ENCODE data around the gene PTGFRN.
"Not testable (repeated sequence)": the region's sequence is repeated elsewhere in the genome, so short reads cannot be mapped to it uniquely, and the experiment has no call there.

Gene PTGFRN

DNA sequence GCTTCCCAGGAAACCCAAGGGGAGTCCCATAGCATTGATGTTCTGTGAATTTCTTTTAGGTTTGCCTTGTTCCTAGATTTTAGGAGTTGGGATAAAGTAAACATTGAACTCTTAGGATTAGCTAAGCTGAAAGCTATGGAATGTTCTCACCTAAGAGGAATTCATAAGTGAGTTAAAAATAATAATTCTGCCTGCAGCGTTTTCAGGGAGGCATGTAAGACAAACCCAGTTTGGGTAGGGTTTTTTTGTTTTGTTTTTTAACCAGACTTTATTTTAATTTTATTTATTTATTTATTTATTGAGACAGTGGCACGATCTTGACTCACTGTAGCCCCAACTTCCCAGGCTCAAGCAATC is 62.9 kb downstream of the PTGFRN start:
- DNase-seq = no peak

- not testable (repeated sequence) for DNase-seq
Measured at GRCh38 chr1:116980309-116980708, 70.6 kb downstream of the PTGFRN start.

- no peak for DNase-seq
Measured at GRCh38 chr1:116981521-116982037, 71.9 kb downstream of the PTGFRN start.

GRCh38 chr1:116982319-116983004 is 72.7 kb downstream of the PTGFRN start:
- DNase-seq = no peak

- no peak for DNase-seq
Measured at GRCh38 chr1:116983112-116983511, 73.4 kb downstream of the PTGFRN start.

- DNase-seq = no peak
Measured at GRCh38 chr1:116983678-116984077, 74.0 kb downstream of the PTGFRN start.

GRCh38 chr1:116984406-116985160 is 74.9 kb downstream of the PTGFRN start:
- DNase-seq = no peak

DNA sequence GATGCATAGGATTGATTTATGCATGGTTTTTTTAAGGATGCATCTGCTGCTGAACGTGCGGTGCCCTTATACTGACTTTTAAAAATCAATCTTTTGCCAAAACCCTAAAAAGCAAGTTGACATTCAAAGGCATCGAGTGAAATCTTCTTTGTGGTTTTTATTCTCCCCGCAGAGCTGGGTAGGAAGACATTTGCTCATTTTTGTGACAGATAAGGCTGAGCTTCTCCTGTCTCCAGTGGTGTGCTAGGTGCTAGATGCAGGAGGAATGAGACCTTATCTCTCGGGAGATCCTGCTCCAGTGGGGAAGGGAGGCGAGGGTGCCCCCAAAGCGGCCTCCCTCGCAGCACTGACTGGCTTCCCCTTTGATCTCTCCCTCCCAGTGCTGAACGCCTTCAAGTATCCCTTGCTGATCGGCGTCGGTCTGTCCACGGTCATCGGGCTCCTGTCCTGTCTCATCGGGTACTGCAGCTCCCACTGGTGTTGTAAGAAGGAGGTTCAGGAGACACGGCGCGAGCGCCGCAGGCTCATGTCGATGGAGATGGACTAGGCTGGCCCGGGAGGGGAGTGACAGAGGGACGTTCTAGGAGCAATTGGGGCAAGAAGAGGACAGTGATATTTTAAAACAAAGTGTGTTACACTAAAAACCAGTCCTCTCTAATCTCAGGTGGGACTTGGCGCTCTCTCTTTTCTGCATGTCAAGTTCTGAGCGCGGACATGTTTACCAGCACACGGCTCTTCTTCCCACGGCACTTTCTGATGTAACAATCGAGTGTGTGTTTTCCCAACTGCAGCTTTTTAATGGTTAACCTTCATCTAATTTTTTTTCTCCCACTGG is 76.9 kb downstream of the PTGFRN start:
- peak; percentile 46 to 55 for DNase-seq

DNA sequence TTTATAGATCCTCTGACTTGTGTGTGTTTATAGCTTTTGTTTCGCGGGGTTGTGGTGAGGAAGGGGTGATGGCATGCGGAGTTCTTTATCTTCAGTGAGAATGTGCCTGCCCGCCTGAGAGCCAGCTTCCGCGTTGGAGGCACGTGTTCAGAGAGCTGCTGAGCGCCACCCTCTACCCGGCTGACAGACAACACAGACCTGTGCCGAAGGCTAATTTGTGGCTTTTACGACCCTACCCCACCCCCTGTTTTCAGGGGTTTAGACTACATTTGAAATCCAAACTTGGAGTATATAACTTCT is 77.5 kb downstream of the PTGFRN start:
- DNase-seq = peak; percentile 65 to 70

DNA sequence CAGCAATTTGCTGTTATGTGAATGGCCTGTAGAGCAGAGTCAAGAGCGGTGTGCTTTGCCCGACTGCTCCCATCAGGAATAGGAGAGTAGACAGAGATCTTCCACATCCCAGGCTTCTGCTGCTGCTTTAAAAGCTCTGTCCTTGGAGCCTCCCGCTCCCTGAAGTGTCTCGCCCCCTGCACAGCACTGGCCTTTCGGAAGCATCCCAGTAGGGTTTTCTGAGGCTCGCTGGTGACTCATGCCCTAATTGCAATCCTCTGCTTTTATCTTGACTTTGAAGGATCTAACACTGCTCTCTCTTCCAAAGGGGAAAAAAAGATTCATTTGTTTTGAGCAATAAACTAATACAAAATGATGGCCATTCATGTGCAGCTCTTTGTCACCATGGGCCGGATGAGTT is 78.5 kb downstream of the PTGFRN start:
- no peak for DNase-seq

DNA sequence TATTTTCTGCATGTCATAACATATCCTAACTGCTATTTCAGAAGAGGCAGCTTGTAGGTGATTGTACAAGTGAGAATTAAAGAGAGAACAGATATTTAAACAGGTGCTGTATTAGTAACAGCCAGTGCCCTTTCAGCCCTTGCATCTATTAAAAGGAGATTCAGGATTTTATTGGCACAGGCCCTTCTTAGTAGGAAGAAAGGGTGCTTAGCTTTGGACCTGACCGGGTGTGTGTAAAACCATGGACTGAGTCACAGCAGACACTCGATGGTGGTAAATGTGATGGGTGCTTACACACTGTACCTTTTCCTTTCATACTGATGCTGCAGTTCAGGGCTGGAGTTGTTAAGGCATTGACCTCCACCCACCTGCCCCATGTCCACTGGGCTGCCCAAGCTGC is 79.2 kb downstream of the PTGFRN start:
- no peak for DNase-seq

DNA sequence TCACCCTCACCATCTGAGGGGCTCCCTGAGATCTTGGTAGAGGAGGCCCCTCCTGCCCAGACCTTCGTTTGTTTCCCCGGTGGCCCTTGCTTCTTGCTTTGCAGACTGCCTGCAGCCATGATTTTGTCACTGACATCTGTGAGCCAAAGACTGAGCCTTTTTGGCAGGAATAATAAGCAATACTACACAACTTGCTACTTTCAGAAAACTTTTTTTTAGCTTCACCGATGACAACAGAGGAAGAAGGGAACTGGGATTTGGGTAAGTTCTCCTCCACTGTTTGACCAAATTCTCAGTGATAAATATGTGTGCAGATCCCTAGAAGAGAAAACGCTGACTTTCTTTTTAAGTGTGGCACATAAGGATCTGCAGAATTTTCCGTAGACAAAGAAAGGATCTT is 80.1 kb downstream of the PTGFRN start:
- no peak for DNase-seq

GRCh38 chr1:116990612-116991151 is 81.0 kb downstream of the PTGFRN start:
- DNase-seq = no peak

GRCh38 chr1:116991171-116991845 is 81.6 kb downstream of the PTGFRN start:
- DNase-seq = no peak

GRCh38 chr1:116991918-116992317 is 82.2 kb downstream of the PTGFRN start:
- DNase-seq = no peak

DNA sequence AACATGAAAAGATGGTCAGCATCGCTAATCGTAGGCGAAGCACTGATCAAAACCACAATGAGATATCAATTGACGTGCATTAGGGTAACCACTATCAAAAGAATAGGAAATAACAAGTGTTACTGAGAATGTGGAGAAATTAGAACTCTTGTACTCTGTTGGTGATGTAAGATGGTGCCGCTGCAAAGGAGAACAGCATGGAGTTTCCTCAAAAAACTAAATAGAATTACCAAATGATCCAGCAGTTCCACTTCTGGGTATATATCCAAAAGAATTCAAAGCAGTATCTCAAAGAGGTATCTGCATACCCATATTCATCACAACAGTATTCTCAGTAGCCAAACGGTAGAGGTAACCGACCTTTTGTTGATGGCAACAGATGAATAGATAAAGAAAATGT is 83.6 kb downstream of the PTGFRN start:
- DNase-seq = no peak

DNA sequence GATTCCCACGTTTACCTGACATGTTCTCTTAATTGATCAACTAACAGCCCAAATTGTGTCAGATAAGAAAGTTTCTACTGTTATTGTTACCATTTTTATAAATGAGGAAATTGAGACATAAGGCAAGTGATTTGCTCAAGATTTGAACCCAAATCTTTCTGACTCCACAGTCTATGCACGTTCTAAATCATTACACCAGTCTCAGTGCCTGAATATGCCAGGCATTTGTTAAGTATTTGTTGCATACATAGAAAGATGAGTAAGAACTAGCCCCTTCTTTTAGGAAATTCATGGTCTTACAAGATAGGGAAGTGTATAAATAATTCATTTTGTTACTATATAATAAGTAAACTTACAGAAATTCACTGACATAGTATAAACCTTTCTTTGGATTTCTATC is 84.7 kb downstream of the PTGFRN start:
- no peak for DNase-seq

DNA sequence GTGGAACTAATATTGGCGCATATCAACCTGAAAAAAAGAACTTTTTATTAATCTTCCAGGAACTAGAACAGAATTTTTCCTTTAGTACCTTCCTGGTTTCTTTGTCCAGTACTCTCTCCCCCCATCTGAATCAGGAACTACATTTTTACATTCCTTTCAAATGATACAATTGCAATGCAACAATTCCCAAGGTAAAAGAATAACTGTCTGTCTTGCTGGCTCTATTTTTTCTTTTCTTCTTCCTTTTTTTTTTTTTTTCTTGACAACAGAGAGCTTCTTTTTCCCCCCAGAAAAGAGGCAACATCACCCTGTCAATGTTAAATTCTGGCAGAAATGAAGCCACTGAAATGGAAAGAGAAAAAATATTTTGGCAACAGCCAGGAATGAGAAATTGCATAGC is 87.3 kb downstream of the PTGFRN start:
- DNase-seq = no peak

- DNase-seq = no peak
Measured at GRCh38 chr1:116997636-116998035, 87.9 kb downstream of the PTGFRN start.

GRCh38 chr1:116999596-116999995 is 89.9 kb downstream of the PTGFRN start:
- no peak for DNase-seq

DNA sequence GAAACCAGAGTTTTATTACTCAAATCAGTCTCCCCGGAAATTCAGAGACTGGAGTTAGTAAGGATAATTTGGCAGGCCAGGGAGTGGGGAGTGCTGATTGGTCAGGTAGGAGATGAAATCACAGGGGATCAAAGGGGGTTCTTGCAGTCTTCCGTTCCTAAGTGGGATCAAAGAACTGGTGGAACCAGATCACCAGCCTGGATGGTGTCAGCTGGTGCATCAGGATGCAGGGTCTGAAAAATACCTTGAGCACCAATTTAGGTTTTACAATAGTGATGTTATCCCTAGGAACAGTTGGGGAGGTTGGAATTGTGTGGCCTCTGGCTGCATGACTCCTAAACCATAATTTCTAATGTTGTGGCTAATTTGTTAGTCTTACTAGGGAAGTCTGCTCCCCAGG is 90.4 kb downstream of the PTGFRN start:
- no peak for DNase-seq

DNA sequence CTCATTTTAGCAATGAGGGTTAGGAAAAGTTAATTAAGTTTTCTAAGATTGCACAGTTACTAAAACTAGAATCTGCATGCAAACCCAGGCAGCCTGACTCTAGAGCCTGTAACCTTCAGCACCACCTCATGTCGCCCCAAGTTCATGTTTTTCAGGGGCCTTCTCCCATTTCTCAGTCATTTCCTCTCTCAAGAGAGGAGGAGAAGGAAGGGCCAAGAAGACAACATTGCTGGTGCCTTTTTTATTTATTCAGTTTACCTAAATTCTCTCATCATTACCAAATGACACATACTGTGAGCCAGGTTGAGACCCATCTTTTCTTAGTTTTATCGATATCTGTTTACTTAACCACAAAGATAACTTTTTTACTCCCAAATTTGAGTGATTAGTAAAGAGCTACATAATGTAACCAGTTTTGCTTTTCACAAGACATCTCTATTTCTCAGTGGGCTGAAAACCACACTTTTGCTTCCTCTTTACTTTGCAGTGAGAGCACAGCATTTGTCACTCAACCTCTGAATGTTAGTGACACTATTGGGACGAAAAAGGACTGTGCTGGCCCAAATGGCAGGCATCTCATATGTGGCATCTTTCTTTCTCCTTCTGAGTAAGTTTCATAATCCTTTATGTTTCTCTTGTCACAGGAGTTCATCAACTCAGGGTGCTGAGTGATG is 91.7 kb downstream of the PTGFRN start, which contains the start of gene CD101:
TSS of gene CD101 (plus strand) at position 507 of the 674 bp plus-strand sequence. CDS start at position 565, 58 bp downstream.
- peak; percentile 45 to 55 for DNase-seq
